AG04449 (cell line): Measurements from ENCODE around the gene CTNNBL1.

ENCODE experiments used
- CTCF ChIA-PET: fragments of 350-600 bp; formaldehyde crosslinking; extraction: SDS; loops from one replicate; lab custom pipeline; 2021; ENCODE audit warnings: antibody characterized with exemption; lab: Yijun Ruan, JAX
- POLR2A ChIA-PET: fragments of 400-600, 350-600 bp; formaldehyde crosslinking; extraction: SDS; loops from one replicate; lab custom pipeline; 2020; ENCODE audit warnings: antibody characterized with exemption, inconsistent platforms; lab: Yijun Ruan, JAX
- DNase-seq: peaks from one replicate; pipeline ENCODE4 v3.0.0-alpha.2; 2010; ENCODE audit warnings: low read depth, low spot score
- H3K4me3 ChIP-seq: 2 replicates; pipeline ENCODE4 v1.5.1; 2011; ENCODE audit warnings: low read depth, mild to moderate bottlenecking, control low read depth, low read length
- TF ChIP-seq, protein P1 (sequence below): IDR thresholded peaks from one replicate; pipeline ENCODE4 v1.5.1; 2011; ENCODE audit warnings: mild to moderate bottlenecking, moderate library complexity, low read length, control low read depth, inconsistent platforms; ENCODE audit not compliant: insufficient read depth; ENCODE audit errors: missing control alignments

The CTNNBL1 gene

DNA sequence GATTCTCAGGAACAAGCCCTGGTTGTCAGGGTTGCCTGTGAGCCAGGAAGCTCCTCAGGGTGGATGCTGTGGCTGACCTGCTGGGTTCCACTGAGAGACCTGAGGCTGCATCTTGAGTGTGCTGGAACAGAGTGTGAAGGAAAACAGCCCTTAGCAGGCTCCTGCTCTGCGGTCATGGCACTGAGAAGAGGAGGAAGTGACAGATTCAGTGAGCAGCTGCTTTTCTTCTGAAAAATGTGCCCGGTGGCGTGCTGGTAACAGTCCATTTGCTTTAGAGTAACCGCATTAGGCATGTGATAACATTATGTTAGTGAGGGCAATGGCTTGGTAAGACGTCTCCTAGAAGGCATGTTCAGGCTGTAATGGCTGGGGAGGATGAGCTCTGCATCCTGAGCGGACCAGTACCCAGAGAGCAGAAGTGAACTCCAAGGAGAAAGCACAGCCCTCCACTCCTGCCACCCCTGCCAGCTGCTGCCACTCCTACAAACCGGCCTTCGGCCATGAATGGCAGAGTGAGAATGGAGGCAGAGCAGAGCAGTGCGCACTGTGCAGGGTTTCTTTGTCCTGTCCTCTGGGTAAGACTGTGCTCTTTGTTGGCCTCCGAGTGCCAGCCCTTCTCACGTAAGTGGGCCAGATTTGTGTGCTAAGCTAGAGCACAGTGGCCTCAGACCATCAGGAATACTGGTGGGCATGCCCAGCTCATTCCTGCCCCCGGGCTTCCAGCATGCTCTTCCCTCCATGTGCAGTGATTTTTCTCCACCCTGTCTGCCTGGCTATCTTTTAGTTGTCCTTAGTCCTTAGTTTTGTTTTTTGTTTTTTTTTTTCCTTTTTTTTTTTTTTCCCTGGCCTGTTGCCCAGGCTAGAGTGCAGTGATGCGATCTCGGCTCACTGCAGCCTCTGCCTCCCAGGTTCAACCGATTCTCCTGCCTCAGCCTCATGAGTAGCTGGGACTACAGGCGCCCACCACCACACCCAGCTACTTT, 111.0 kb downstream of the CTNNBL1 start:
- ChIA-PET POLR2A (no interaction called here), CTCF (no interaction called here)
- TF ChIP-seq, protein P1, sequence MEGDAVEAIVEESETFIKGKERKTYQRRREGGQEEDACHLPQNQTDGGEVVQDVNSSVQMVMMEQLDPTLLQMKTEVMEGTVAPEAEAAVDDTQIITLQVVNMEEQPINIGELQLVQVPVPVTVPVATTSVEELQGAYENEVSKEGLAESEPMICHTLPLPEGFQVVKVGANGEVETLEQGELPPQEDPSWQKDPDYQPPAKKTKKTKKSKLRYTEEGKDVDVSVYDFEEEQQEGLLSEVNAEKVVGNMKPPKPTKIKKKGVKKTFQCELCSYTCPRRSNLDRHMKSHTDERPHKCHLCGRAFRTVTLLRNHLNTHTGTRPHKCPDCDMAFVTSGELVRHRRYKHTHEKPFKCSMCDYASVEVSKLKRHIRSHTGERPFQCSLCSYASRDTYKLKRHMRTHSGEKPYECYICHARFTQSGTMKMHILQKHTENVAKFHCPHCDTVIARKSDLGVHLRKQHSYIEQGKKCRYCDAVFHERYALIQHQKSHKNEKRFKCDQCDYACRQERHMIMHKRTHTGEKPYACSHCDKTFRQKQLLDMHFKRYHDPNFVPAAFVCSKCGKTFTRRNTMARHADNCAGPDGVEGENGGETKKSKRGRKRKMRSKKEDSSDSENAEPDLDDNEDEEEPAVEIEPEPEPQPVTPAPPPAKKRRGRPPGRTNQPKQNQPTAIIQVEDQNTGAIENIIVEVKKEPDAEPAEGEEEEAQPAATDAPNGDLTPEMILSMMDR = no peak
- no peak for DNase-seq
- H3K4me3 ChIP-seq = no peak overlapping the region

DNA sequence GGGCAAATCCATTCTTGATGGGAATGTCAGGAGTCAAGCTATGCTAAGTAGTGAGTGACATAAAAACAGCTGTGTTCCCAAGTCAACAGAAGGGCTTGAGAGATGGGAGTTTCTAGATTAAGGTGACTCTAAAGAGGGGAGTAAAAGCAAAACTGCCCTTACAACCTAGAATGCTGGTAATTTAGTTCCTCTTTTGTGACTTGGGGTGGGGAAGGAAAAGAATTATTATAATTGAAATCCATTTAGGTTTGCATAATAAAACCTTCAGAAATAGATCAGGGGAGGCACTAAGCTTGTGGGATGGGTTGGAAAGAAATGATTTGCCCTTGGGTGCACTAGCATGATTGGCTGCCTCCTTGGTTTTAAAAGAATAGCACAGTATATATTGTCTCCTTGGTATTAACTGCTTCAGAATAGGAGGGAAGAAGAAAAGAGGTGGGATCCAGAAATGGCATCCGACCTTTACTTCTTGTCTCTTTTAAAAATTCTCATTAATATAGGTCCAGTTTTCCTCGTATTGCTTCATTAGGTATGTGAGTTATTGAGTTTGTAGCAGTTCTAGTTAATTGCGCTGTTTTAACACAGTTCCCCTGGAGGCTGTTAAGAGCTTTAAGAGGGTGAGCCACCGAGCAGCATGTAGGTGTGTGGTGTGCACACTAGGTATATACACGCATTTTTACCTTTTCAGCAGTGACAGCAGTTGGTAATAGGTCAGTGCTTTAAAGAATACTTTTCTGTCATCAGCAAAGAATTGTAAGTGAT, 113.8 kb downstream of the CTNNBL1 start:
- TF ChIP-seq, protein P1 = no peak
- ChIA-PET CTCF (interaction anchor here (1.1 to 1.8 kb wide), 2 partner anchors 12 to 14 kb away, joined by 4 read pairs; no protein-coding TSS in a partner anchor), POLR2A (no interaction called here)
- DNase-seq = no peak
- H3K4me3 ChIP-seq = no peak overlapping the region

DNA sequence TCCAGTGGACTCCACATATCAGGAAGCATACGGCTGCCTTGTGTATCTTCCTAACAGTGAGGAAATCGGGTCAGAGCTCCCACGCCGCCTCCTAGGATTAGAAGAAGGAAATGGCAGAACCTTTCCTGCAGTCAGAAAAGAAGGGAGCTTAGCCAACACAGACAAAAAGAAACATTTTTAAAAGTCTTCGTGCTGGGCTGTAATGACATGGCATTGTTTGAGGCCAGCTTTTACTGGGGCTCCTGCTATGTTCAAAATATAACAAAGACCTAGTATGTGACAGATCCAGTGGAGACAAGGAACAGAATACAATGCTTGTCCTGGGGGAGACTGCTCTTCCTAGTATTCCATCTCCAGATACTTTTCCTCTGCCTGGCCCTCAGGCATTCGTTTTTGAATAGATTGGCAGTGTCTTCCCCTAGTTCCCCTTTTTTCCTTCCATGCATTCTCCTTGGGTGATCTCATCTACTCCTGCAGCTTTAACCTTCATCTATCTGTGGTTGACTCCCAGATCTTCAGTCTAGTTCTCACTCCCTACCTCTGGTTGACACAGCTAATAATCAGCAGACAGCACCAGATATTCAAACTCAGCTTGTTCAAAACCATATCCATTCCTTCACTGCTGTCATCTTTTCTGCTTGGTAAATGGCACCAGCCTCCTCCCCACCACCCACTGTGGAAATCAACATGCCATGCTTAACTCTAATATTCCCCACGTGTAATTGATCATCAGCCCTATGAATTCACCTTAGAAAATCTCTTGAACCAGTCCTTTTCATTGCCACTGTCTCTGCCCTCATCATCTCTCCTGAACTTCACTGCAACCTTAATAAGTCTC, 114.6 kb downstream of the CTNNBL1 start:
- POLR2A ChIA-PET = no interaction called here
- TF ChIP-seq, protein P1 = no peak
- DNase-seq = no peak
- no peak overlapping the region for H3K4me3 ChIP-seq
- CTCF ChIA-PET = interaction anchor here (1.1 to 1.8 kb wide), 2 partner anchors 13 kb away, joined by 4 read pairs; no protein-coding TSS in a partner anchor

DNA sequence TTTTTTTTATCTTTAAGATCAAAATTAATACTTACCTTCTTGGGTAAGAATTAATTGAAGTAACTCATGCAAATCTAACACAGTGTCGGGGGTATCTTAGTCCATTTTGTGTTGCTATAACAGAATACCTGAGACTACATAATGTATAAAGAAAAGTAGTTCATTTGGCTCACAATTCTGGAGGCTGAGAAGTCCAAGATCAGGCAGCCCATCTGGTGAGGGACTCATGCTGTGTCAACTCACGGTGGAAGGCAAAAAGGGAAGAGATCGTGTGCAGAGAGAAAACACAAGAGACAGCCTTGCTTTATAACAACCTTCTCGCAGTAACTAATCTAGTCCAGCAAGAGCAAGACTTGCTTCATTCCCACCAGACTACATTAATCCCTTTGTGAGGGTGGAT, 116.2 kb downstream of the CTNNBL1 start:
- ChIA-PET CTCF (no interaction called here), POLR2A (no interaction called here)
- no peak for DNase-seq
- TF ChIP-seq, protein P1 = no peak
- no peak overlapping the region for H3K4me3 ChIP-seq

DNA sequence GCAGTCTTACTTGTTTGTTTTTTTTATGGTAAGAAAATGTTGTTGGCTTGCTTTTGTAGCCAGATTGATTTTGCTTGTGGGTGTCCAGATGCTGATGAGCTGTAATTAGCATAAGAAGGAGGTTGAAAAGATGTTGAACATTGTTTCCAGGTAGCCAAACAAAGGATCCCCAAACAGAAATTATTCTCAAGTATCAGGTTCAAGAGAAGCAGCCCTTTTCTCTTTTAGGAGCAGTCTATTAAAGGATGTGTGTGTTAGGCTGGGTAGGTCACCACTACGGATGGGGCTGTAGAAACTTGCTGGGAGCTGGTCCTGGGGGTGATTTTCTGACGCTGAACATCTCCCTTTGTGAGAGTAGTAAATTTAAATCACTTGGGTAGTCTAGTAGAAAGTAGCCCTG, 122.2 kb downstream of the CTNNBL1 start:
- no peak for DNase-seq
- POLR2A ChIA-PET = no interaction called here
- H3K4me3 ChIP-seq = no peak overlapping the region
- TF ChIP-seq, protein P1 = no peak
- CTCF ChIA-PET = no interaction called here
